Superior temporal gyrus (tissue), 1 donor: ENCODE data around the gene GRHL1.
A peak's percentile ranks its signal among the peaks of the same experiment; 100 is the strongest.

Experiments used
- DNase-seq: peaks from one replicate; pipeline ENCODE4 v3.0.0-alpha.2; 2016; ENCODE audit errors: extremely low spot score

GRHL1 gene

DNA sequence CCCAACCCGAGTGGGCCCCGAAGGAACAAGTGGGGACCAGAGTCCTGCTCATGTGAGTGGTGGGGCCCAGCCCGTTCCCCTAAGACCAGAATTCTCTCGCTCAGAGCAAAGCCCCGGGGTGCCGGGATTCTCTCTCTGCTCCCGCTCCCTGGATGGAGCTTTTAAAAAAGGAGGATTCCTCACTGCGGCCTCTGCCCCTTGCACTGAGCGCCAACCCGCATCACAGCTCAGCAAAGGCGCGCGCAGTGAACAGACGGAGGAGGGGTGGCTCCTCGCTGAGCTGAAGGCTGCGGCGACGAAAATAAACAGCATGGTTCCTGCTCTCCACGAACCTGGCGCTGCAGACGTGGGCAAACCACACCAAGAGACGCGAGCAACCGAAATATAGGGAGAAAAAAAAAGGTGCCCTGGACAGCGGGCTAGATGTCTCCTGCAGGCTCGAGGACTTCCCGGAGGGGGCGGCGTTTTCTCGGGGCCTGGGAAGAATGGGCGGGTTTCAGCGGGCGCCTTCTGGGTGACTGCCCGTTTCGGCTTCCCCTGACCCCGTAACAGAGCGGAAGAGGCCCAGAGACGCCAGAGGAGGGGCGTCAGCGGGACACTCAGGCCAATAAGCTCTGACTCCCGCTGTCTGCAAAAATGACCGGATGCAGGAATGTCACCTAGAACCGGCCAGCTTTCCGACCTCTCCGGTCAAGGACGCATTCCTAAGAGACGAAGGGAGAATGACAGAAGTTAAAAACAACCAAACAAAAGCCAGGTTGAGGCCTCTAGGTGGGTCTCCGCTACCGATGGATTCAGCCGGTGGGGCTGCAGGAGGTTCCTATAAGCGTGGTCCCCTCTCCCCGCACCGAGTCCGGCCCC, 91.0 kb downstream of the GRHL1 start:
- DNase-seq = no peak

DNA sequence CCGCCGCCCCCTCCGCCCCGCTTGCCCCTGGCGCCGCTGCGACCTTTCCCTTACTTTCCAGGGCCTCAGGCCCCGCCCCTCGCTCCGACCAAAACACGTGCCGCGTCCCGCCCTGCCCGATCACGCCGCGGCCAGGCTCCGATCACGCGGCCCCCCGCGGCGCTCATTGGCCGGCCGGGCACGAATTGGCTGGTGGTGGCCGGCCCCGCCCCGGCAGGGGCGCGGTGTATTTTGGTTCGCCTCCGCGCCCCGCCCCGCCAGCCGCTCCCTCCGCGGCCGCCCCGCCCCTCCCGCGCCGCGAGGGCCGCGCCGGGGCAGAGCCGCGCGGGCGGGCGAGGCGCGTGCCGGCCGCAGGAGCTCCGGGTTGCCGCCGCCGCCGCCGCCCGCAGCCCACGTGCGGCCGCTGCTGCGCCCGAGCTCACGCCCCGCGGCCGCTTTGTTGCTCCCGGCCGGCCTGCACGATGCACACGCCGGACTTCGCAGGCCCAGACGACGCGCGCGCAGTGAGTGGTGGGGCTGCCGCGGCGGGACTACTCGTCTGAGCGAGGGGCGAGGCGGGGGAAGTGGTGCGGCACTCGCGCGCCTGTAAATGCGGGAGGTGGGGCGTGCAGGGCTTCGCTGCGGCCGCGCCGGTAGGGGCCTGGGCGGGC, 91.9 kb downstream of the GRHL1 start, which contains the start of gene KLF11:
TSS of gene KLF11 (plus strand) at position 295 of the 650 bp plus-strand sequence. CDS start at position 462, 167 bp downstream.
- peak; percentile 69 for DNase-seq

GRCh38 chr2:10043906-10044601, 92.6 kb downstream of the GRHL1 start:
- DNase-seq = peak; percentile 77

- DNase-seq = no peak
Measured at GRCh38 chr2:10045561-10046355, 94.3 kb downstream of the GRHL1 start.

- no peak for DNase-seq
Measured at GRCh38 chr2:10046931-10047330, 95.4 kb downstream of the GRHL1 start.

DNA sequence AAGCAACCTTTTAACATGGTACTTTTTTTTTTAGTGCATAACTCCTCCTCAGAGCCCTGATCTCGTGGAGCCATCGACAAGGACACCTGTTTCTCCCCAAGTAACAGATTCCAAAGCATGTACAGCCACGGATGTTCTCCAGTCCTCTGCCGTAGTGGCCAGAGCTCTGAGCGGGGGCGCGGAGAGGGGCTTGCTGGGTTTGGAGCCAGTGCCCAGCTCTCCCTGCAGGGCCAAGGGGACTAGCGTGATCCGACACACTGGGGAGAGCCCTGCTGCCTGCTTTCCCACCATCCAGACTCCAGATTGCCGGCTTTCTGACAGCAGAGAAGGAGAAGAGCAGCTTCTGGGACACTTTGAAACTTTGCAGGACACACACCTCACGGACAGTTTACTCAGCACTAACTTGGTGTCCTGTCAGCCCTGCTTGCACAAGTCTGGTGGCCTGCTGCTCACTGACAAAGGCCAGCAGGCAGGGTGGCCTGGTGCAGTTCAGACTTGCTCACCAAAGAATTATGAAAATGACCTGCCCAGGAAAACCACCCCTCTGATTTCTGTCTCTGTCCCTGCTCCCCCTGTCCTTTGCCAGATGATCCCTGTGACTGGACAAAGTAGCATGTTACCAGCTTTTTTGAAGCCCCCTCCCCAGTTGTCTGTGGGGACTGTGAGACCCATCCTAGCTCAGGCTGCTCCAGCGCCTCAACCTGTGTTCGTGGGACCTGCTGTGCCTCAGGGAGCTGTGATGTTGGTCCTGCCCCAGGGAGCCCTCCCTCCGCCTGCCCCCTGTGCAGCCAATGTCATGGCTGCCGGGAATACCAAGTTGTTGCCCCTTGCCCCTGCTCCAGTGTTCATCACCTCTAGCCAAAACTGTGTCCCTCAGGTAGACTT, 96.4 kb downstream of the GRHL1 start:
- no peak for DNase-seq

DNA sequence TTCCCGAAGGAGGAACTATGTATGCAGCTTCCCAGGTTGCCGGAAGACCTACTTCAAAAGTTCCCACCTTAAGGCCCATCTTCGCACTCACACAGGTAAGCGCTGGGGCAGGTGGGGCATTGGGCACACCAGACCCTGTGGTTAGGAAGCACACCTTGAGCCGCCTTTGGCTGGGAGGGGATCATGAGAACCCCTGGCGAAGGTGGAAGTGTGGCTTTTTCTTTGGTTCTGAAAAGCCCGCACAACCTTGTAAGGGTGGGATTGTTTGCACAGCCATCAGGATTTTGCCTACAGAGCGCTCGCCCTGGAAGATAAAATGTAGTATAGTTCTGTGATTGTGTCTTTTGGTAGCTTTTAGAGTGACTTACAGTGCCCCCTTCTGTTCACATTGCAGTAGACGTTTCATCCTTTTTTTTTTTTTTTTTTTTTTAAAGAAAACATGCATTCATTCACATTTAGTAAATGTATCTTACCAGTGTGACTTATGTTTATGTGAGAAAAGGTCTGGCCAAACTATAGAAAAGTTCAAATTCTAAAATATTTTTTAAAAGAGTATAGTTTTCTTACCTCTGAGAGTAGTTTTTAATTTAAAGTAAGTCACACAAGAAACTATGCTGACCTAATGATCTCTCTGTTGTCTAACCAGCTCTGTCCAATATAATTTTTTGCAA, 97.1 kb downstream of the GRHL1 start:
- peak; percentile 80 for DNase-seq
